HUES64 (cell line): ENCODE data around the gene RAB32. TPM values are rescaled to one million over a fixed set of nuclear protein-coding genes. Genes with fewer than 3 reads are reported as not detected.
A peak's percentile ranks its signal among the peaks of the same experiment; 100 is the strongest.

Source experiments
- H3K27ac ChIP-seq: 2 replicates; pipeline ENCODE4 v1.7.0; 2013; ENCODE audit warnings: low read depth, low read length, inconsistent platforms
- H3K27me3 ChIP-seq: 2 replicates; pipeline ENCODE4 v1.6.1; 2013; ENCODE audit warnings: mild to moderate bottlenecking, low read length; ENCODE audit not compliant: insufficient read depth
- H3K36me3 ChIP-seq: 2 replicates; pipeline ENCODE4 v1.6.1; 2013; ENCODE audit warnings: mild to moderate bottlenecking, low read length; ENCODE audit not compliant: insufficient read depth
- H3K4me1 ChIP-seq: 2 replicates; pipeline ENCODE4 v1.6.1; 2013; ENCODE audit warnings: mild to moderate bottlenecking, low read length, moderate library complexity; ENCODE audit not compliant: insufficient read depth
- H3K4me3 ChIP-seq: 2 replicates; pipeline ENCODE4 v1.5.1; 2013; ENCODE audit warnings: mild to moderate bottlenecking, low read length, moderate library complexity
- H3K9ac ChIP-seq: 2 replicates; pipeline ENCODE4 v1.6.1; 2013; ENCODE audit warnings: mild to moderate bottlenecking, low read depth, low read length
- H3K9me3 ChIP-seq: 2 replicates; pipeline ENCODE4 v1.6.1; 2013; ENCODE audit warnings: low read depth, low read length; ENCODE audit not compliant: insufficient read depth
- WGBS: fragments of 150-250, 120-280 bp; methylation state at CpG from one replicate; pipeline ENCODE4 v1.1.7; 2013; ENCODE audit warnings: missing lambda C conversion rate; 5-methylcytosine and 5-hydroxymethylcytosine counted together
- polyA plus RNA-seq, 2 experiments: library from polyadenylated mRNA; stranded (reverse); fragments of 50-300 nt; gene quantifications; one replicate each; pipeline ENCODE4 v1.2.3, GENCODE V29; 2013

RAB32 gene
- polyA plus RNA-seq (2013, experiment 1 of 2) = 7.6 TPM
- 10.8 TPM for polyA plus RNA-seq (2013, experiment 2 of 2)

- Histone ChIP-seq H3K9me3 (no peaks in the 10 kb centered on the region), H3K27me3 (no peaks in the 10 kb centered on the region), H3K4me1 (peaks cover 15% of the 10 kb centered on the region; the same call in 1 of the 2 replicates), H3K9ac (peak within 1 kb of the TSS; percentile 84), H3K4me3 (peak within 1 kb of the TSS; percentile 90), H3K27ac (peak within 1 kb of the TSS; percentile 70; the same call in 1 of the 2 replicates), H3K36me3 (no peaks in the 10 kb centered on the region)
- WGBS = 3% methylated on average over 86 of the region's 86 CpGs
Observed at GRCh38 chr6:146543211-146543939, at the start of gene RAB32. Gene RAB32 (plus strand): TSS chr6:146543833. CDS start chr6:146543872, 39 bp downstream.

DNA sequence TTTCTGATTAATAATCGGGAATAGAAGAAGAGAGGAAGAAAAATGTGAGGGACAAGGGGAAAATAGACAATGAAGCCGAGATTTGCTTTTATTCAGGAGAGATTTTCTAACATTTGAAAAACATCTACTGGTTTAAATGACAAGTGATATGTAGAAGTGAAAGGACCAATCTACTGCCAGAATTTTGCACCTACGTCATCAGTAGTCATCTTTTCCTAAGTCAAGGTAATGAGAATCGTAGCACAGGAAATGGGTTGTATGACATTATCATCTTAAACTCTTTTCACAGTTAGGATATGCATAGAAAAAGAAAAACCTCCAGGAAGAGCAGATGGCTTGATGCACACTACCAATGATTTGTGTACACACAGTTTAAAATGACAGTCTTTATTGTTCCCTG is 45.3 kb upstream of the RAB32 start:
- no peak overlapping the region for H3K9ac ChIP-seq
- no peaks in the 10 kb centered on the region for H3K36me3 ChIP-seq
- H3K27me3 ChIP-seq = no peaks in the 10 kb centered on the region
- H3K4me3 ChIP-seq = no peak overlapping the region
- 86% methylated on average over 3 of the region's 4 CpGs for WGBS
- no peaks in the 10 kb centered on the region for H3K4me1 ChIP-seq
- no peak overlapping the region for H3K27ac ChIP-seq
- H3K9me3 ChIP-seq = no peaks in the 10 kb centered on the region

DNA sequence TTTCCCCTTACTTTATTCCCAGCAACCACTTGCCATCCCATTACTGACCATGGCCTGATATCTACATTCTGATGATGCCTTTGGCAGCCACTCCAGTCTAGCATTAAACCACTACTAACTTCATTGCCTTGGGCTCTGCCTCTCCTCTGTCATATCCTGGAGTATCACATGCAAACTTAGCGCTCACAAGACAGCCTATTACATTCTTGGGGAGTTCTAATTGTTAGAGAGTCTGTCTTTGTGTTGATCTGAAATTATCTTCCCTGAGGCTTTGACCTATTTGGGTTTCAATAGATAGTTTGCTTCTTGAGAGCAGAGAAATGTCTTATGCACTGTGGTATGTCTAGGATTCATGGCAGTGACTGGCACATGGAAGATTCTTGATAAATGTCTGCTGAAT is 40.5 kb upstream of the RAB32 start:
- Histone ChIP-seq H3K4me1 (no peaks in the 10 kb centered on the region), H3K27me3 (no peaks in the 10 kb centered on the region), H3K9ac (no peak overlapping the region), H3K27ac (no peak overlapping the region), H3K36me3 (no peaks in the 10 kb centered on the region), H3K4me3 (no peak overlapping the region), H3K9me3 (no peaks in the 10 kb centered on the region)
- WGBS = 100% methylated on average over 1 of the region's 1 CpG

DNA sequence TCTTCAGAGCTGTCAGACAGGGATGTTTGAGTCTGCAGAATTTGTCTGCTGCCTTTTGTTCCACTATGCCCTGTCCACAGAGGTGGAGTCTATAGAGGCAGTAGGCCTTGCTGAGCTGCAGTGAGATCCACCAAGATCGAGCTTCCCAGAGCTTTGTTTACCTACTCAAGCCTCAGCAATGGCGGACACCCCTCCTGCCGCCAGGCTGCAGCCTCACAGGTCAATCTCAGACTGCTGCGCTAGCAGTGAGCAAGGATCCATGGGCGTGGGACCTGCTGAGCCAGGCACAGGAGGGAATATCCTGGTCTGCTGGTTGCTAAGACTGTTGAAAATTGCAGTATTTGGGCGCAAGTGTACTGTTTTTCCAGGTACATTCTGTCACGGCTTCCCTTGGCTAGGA is 28.4 kb upstream of the RAB32 start:
- Histone ChIP-seq H3K27me3 (no peaks in the 10 kb centered on the region), H3K9me3 (no peaks in the 10 kb centered on the region), H3K9ac (no peak overlapping the region), H3K4me3 (no peak overlapping the region), H3K36me3 (no peaks in the 10 kb centered on the region), H3K4me1 (no peaks in the 10 kb centered on the region), H3K27ac (no peak overlapping the region)
- WGBS = 92% methylated on average over 7 of the region's 7 CpGs

DNA sequence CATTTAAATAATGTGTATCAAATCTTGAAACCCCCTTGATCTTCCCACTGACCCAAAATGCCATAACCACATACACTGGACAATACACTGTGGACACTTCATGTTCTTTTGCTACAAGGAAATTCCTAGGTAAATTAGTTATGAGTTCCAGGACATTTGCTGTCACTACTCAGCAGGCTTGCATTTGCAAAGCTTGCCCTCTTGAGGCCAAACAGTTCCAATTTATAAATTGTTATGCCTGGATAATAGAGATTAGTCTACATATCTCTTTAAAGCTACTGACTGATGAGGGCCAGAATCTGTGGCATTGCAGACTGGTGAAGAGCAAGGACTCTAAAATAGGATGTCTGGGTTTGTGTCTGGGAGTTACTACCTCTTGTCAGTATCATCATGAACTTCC is 17.4 kb upstream of the RAB32 start:
- no peak overlapping the region for H3K9ac ChIP-seq
- no peaks in the 10 kb centered on the region for H3K36me3 ChIP-seq
- no peaks in the 10 kb centered on the region for H3K4me1 ChIP-seq
- no peak overlapping the region for H3K4me3 ChIP-seq
- H3K9me3 ChIP-seq = no peaks in the 10 kb centered on the region
- no peak overlapping the region for H3K27ac ChIP-seq
- no peaks in the 10 kb centered on the region for H3K27me3 ChIP-seq

DNA sequence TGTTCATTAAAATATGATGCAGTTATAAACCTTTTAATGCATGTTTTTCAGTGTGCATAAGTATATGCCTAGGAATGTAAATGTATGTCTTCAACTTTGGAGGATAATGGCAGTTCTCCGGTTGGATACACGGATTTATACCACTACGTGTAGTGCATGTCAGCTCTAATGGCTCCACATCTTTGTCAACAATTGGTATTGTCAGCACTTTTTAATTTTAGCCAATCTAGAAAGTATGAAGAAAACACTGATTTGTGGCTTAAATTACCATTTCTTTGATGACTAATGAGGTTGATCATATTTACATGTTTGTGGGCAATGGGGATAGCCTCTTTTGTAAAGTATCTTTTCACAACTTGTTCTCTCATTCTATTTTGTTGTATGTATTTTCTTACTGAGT is 10.9 kb upstream of the RAB32 start:
- Histone ChIP-seq H3K4me3 (no peak overlapping the region), H3K36me3 (no peaks in the 10 kb centered on the region), H3K27ac (no peak overlapping the region), H3K27me3 (no peaks in the 10 kb centered on the region), H3K4me1 (no peaks in the 10 kb centered on the region), H3K9ac (no peak overlapping the region), H3K9me3 (no peaks in the 10 kb centered on the region)
- 97% methylated on average over 3 of the region's 3 CpGs for WGBS

DNA sequence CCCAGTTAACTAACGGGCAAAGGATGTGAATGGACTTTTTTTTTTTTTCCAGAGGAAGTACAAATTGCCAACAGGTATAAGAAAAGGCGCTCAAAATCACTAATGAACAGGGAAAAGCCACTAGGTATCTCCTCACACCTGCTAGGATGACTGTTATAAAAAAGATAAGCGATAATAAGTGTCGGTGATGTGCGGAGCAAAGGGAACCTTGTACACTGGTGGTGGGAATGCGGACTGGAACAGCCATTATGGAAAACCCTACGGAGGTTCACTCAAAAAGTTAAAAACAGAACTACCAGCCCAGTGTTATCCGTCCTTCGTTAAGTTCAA is 787 bp upstream of the RAB32 start:
- H3K9me3 ChIP-seq = no peaks in the 10 kb centered on the region
- H3K9ac ChIP-seq = peak overlapping the region; percentile 84
- H3K27ac ChIP-seq = peak overlapping the region; percentile 70; the same call in 1 of the 2 replicates
- WGBS = 84% methylated on average over 9 of the region's 9 CpGs
- no peaks in the 10 kb centered on the region for H3K27me3 ChIP-seq
- H3K4me3 ChIP-seq = peak overlapping the region; percentile 90
- H3K4me1 ChIP-seq = peaks cover 15% of the 10 kb centered on the region; the same call in 1 of the 2 replicates
- H3K36me3 ChIP-seq = no peaks in the 10 kb centered on the region

GRCh38 chr6:146543940-146544615 is 445 bp downstream of the RAB32 start:
- Histone ChIP-seq H3K9me3 (no peaks in the 10 kb centered on the region), H3K27me3 (no peaks in the 10 kb centered on the region), H3K36me3 (no peaks in the 10 kb centered on the region), H3K4me1 (peaks cover 15% of the 10 kb centered on the region; the same call in 1 of the 2 replicates), H3K27ac (no peak overlapping the region), H3K9ac (peak overlapping the region; percentile 84), H3K4me3 (peak overlapping the region; percentile 90)
- WGBS = 5% methylated on average over 32 of the region's 33 CpGs

GRCh38 chr6:146544616-146545182 is 1.1 kb downstream of the RAB32 start:
- Histone ChIP-seq H3K9ac (no peak overlapping the region), H3K9me3 (no peaks in the 10 kb centered on the region), H3K4me1 (peaks cover 15% of the 10 kb centered on the region; the same call in 1 of the 2 replicates), H3K4me3 (peak overlapping the region; percentile 90), H3K36me3 (peaks cover 4% of the 10 kb centered on the region; the same call in 1 of the 2 replicates), H3K27me3 (no peaks in the 10 kb centered on the region), H3K27ac (no peak overlapping the region)
- 70% methylated on average over 9 of the region's 11 CpGs for WGBS

DNA sequence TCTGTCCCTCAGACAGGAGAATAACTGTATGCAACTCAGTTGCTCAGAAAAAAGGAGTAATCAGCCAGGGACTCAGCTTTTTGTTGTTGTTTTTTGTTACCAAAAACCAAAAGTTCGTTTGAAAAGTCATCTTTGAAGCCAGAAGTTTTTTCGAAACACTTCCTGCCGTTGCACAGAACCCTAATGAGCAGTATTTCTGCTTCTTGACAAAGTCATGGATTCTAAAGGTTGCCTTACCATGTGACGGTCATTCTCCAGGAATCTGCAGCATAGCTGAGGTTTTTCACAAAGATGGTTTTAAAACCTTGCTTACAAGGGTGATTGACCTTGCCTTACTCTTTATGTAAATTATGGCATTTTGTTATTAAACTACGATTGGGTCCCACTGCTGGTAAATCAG is 1.9 kb downstream of the RAB32 start:
- no peak overlapping the region for H3K27ac ChIP-seq
- 87% methylated on average over 5 of the region's 5 CpGs for WGBS
- H3K4me3 ChIP-seq = peak overlapping the region; percentile 90
- no peaks in the 10 kb centered on the region for H3K27me3 ChIP-seq
- peaks cover 15% of the 10 kb centered on the region; the same call in 1 of the 2 replicates for H3K4me1 ChIP-seq
- H3K9ac ChIP-seq = no peak overlapping the region
- no peaks in the 10 kb centered on the region for H3K9me3 ChIP-seq
- H3K36me3 ChIP-seq = peaks cover 9% of the 10 kb centered on the region; the same call in 1 of the 2 replicates

GRCh38 chr6:146546443-146547043 is 2.9 kb downstream of the RAB32 start:
- no peak overlapping the region for H3K27ac ChIP-seq
- H3K4me3 ChIP-seq = no peak overlapping the region
- peaks cover 15% of the 10 kb centered on the region; the same call in 1 of the 2 replicates for H3K4me1 ChIP-seq
- no peaks in the 10 kb centered on the region for H3K9me3 ChIP-seq
- no peak overlapping the region for H3K9ac ChIP-seq
- WGBS = 71% methylated on average over 3 of the region's 3 CpGs
- H3K36me3 ChIP-seq = peaks cover 13% of the 10 kb centered on the region; the same call in 1 of the 2 replicates
- no peaks in the 10 kb centered on the region for H3K27me3 ChIP-seq
